EL (cell line): Measurements from ENCODE around the gene ASTN2.
"Not testable (repeated sequence)": the region's sequence is repeated elsewhere in the genome, so short reads cannot be mapped to it uniquely, and the experiment has no call there.

ENCODE experiments used
- DNase-seq: peaks from one replicate; pipeline ENCODE4 v3.0.0-alpha.2; 2016

ASTN2 gene

GRCh38 chr9:116942593-116943061, 472.2 kb downstream of the ASTN2 start:
- DNase-seq = no peak

- no peak for DNase-seq
Measured at GRCh38 chr9:116941266-116941665, 473.6 kb downstream of the ASTN2 start.

DNA sequence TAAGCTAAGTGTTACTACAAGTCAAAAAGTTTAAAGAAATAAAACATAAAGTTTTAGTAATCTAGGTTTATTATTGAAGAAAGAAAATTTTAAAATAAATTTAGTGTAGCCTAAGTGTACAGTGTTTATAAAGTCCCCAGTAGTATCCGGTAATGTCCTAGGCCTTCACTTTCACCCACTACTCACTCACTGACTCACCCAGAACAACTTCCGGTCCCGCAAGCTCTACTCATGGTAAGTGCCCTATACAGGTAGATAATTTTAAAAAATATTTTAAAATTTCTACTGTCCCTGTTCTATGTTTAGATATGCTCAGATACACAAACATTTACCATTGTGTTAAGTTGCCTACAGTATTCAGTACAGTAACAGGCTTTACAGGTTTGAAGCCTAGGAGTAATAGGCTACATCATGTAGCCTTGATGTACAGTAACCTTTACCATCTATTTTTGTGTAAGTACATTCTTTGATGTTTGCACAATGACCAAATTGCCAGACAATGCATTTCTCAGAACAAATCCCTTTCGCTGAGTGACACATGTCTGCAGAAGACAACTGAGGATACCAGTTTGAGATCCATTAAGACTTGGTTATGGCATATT, 474.1 kb downstream of the ASTN2 start:
- no peak for DNase-seq

GRCh38 chr9:116939614-116940013, 475.2 kb downstream of the ASTN2 start:
- DNase-seq = peak; percentile 17

- no peak for DNase-seq
Measured at GRCh38 chr9:116939161-116939560, 475.7 kb downstream of the ASTN2 start.

GRCh38 chr9:116937361-116937760, 477.5 kb downstream of the ASTN2 start:
- no peak for DNase-seq

GRCh38 chr9:116935149-116935897, 479.5 kb downstream of the ASTN2 start:
- DNase-seq = no peak

GRCh38 chr9:116934131-116934530, 480.7 kb downstream of the ASTN2 start:
- DNase-seq = no peak

DNA sequence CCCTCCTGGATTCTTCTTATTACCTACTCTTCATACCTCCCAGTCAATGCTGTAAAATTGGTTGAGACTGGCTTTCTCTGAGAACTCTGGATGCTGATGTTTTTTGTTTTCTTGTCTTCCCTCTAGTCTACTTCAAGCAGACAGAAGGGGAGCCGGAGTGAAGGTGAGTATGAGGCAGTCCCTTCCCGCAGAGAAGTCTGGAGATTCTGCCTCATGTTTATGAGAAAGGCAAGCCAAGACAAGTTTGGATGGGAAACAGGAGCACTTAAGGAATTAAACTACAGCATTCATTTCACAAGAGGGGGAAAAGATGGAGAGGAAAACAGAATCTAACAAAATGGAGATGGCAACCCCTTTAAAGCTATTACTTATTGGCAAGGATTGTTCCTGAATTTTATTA, 481.6 kb downstream of the ASTN2 start:
- DNase-seq = no peak

DNA sequence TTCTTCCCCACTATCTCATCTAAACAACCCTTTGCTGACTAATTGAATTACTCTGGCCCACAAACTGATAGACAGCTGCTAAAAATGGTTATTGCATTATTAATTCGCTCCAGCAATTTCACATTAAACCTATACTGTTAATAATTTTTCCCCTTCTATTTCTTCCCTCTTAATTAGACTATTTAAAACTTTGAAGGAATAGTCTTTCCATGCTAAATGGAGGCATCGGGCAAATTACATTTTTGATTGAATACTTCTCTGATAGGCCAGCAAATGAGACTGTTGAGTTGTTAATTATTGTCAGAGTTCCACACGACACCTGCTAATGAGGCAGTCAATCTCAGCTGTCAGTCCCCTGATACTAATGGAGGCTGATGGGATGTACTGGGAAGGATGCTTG, 485.2 kb downstream of the ASTN2 start:
- no peak for DNase-seq

DNA sequence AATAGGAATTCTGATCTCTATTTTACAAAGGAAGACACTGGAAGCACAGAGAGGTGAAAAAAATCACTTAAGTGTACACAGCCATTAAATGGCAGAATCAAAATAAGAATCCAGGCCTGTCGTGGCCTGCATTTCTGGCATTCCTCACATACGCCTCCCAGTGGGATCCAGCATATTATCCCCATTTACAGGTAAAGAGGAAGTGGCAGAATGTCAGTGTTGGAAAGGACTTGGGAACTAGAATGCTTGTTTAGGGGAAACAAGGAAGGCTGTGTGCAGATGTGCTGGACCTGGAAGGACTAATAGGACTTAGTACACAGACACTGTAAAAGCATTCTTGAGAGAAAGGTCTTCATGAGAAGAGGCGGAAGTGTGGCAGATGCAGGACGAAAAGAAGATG, 486.0 kb downstream of the ASTN2 start:
- DNase-seq = no peak

DNA sequence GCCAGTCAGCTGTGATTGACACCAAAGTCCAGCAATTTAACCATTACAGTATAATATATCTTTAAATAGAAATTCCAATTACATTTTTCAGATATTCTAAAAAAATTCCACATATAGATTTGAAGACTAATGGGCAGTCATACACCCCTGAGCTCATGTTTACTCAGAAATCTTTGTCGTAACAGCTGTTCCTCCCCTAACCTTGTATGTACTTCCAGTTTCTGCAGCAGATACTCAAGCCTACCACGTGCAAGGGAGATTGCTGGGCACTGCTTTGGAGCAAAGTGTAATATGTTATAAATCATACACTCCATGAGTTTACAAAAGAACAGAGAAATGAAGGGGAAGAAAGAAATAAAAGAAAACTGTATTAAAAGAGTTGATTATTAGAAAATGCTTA, 486.6 kb downstream of the ASTN2 start:
- no peak for DNase-seq

DNA sequence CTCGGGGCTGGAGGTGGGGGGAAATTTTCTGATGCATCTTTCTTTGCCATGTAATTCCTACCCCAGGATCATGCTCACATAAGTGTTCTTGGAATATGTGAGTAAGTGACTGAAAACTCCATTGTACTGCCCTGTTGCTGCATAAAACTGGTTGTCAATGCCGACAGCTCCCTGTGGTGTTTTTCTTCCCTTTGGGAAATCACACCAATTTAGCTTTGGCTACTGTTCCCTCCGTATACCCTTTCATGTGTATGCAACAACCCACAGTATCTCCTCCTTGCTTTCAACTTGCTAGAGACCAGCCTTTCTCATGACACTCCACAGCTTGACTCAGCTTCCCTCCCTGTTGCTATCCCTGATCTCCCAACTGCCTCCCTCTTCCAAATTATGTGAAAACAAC, 487.1 kb downstream of the ASTN2 start:
- DNase-seq = no peak

DNA sequence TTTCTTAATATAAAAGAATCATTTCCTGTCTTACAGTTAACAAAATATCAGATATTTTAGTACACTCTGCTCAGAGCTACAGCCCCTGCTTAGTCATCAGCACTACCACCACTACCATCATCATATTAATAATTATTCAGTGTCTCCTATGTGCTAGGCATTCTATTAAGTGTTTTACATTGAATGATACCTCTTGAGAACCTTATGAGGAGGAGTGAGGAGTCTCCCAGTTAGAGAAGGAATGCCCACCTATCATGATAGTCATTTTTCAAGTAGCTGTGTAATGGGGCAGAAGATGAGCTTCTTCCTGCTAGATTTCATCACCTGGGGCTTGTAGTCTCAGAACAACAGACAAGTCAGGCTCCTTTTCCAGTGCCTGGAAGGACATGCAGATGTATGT, 489.7 kb downstream of the ASTN2 start:
- DNase-seq = no peak

- no peak for DNase-seq
Measured at GRCh38 chr9:116924462-116925110, 490.3 kb downstream of the ASTN2 start.

GRCh38 chr9:116917895-116918508, 496.9 kb downstream of the ASTN2 start:
- DNase-seq = not testable (repeated sequence)

- DNase-seq = no peak
Measured at GRCh38 chr9:116913536-116913935, 501.3 kb downstream of the ASTN2 start.

- DNase-seq = no peak
Measured at GRCh38 chr9:116910201-116910600, 504.7 kb downstream of the ASTN2 start.

GRCh38 chr9:116907989-116908388, 506.9 kb downstream of the ASTN2 start:
- no peak for DNase-seq

GRCh38 chr9:116905171-116905588, 509.7 kb downstream of the ASTN2 start:
- no peak for DNase-seq

DNA sequence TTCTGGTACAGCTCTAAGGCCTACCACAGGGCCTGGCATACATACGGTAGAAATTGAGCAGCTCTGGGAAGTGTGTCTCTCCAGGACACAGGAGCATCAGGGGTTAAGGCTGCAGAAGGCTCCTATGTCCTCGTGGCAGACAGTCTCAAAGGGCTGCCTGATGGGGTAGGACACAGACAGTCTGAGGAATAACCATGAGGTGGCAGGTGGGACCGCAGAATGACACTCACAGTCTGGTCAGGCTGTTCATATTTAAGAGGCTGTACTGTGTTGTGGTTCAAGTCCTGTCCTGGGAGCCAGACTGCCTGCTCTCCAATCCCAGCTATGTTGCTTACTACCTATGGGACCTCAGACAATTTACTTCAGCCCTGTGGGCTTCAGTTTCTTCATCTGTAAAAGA, 510.7 kb downstream of the ASTN2 start:
- DNase-seq = no peak

GRCh38 chr9:116901260-116901659, 513.6 kb downstream of the ASTN2 start:
- DNase-seq = peak; percentile 31

DNA sequence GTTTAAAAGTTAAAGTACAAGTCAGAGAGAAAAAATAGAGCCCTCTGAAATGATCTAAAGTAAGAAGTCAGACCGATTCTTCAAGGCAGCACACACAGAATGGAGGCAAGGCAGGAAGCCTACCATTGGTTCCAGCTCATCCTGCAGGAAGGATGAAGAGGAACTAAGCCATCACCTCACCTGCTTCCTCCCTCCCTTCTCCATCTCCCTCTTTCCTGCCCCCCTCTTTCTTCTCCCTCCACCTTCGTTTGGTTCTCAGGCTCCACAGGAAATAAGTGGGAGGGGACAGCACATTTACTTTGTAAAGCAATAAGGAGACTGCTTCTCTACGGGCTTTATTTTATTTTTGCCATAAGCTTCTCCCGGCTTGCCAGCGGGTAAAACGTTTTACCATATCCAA, 514.3 kb downstream of the ASTN2 start:
- DNase-seq = no peak

DNA sequence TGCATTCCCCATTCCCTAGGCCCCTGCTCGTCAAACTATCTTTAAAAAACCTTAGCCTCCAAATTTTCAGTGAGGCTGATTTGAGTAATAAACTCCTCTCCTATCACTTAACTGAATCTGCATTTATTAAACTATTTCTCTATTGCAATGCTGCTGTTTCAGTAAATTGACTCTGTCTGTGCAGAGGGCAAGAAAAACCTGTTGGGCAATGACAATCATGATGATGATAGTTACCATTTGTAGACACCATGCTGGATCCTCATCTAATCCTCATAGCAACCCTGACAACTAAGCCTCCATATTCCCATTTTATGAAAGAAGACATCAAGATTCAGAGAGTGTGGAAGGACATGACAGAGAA, 514.9 kb downstream of the ASTN2 start:
- no peak for DNase-seq
